CD4-positive, alpha-beta T cell treated with Interleukin-15 for 1 hour (primary cell): ENCODE results near the gene IL1RL2.
A peak's percentile ranks its signal among the peaks of the same experiment; 100 is the strongest.

ENCODE experiments used
- DNase-seq: peaks from one replicate; pipeline ENCODE4 v3.0.0-alpha.2; 2020

The IL1RL2 gene

DNA sequence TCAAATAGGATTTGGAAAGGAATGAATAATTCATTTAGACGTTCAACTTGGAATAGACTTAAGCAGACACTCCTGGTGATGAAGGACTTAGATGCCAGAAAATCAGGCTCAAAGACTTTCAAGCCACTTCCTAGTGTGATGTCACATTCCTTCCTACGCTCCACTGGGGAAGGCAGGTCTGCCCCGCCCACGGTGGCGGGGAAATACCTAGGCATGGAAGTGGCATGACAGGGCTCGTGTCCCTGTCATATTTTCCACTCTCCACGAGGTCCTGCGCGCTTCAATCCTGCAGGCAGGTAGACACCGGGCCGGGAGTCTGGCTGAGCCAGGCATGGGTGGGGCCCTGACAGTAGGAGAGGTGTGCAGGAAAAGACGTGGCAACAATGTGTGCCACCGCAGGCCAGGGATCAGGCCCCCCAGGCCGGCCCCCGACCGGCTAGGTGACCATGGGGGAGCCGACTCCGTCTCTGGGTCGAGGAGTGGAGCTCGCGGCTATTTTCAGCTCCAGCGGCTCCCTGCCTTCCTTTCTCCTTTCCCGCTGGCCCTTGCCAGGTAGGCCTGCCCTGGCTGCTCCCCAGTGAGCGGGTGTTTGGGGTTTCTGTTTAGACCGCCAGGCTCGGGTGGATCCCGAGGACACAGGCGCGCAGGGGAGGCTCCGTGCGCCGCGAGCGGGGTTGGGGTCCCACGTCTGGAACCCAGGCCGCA lies at the start of gene IL1RL2:
IL1RL2 (plus strand) TSS at position 233 of the 705 bp plus-strand sequence. CDS start 845 bp downstream, outside the sequence.
- no peak for DNase-seq

DNA sequence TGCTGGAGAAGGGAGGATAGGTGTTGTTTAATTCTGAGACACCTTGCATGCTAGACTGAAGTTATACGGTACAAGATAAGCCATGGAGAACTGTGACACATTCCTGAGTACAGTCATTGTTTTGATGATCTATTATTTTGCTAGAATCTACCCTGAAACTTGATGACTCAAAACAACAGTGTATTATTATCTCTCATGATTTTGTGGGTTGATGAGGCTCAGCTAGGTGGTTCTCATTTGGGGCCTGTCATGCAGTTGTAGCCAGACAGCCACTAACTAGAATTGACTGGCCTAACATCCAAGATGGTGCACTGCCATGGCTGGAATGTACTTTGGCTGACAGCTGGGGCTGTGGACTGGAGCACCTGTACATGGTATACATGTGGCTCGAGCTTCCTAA lies 49.7 kb upstream of the IL1RL2 start:
- DNase-seq = no peak

DNA sequence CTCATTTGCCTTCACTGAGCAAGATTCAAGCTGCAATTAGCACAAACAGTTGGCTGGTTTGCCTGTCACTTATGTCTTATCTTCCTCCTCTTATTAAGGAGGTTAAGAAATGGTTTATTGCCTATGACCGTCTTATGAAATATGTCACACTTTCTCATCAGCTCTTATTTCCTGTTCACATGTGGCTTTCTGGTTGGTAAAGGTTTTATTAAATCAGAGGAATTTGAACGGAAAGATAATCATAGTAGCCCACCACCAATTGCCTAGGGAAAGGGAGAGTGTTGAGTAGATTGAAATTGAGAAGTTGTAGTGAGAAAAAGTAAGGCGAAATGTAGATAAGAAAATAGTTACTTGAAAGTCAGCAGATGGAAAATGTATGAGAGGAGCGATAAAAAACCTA lies 48.5 kb upstream of the IL1RL2 start:
- DNase-seq = no peak

DNA sequence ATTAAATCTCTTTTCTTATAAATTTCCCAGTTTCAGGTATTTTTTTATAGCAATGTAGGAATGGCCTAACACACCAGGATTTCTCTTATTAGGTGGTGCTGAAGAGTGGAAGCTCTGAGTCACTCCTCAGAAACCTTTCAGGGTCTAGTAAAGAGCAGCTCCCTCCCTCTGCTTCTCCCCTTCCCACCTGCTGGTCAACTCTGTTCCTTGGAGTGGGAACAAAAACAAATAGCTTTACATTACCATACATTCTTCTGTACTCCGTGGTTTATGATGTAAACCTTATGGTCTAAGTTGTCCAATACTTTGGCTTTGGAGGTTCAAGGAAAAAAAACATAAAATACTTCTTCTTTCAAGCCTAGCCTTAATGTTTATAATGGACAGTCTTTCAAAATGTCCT lies 47.0 kb upstream of the IL1RL2 start:
- no peak for DNase-seq

DNA sequence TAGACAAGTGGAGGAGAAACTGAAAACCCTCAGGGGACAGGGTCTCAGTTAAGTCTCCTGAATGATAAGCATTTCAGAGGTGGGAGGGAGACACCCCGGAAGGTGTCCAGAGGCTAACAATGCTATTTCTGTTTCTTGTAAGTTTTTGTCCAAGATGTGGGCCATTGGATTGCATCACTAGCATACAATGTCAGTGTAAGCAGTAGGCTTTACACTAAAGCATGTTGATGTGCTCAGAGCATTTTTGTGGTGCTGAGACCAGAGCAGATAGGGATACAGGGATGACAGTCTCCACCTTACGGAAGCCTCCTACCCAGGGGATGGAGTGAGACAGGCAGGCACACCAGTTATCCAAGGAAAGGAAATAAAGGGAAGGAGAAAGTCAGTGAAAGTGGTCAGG lies 46.4 kb upstream of the IL1RL2 start:
- DNase-seq = no peak

DNA sequence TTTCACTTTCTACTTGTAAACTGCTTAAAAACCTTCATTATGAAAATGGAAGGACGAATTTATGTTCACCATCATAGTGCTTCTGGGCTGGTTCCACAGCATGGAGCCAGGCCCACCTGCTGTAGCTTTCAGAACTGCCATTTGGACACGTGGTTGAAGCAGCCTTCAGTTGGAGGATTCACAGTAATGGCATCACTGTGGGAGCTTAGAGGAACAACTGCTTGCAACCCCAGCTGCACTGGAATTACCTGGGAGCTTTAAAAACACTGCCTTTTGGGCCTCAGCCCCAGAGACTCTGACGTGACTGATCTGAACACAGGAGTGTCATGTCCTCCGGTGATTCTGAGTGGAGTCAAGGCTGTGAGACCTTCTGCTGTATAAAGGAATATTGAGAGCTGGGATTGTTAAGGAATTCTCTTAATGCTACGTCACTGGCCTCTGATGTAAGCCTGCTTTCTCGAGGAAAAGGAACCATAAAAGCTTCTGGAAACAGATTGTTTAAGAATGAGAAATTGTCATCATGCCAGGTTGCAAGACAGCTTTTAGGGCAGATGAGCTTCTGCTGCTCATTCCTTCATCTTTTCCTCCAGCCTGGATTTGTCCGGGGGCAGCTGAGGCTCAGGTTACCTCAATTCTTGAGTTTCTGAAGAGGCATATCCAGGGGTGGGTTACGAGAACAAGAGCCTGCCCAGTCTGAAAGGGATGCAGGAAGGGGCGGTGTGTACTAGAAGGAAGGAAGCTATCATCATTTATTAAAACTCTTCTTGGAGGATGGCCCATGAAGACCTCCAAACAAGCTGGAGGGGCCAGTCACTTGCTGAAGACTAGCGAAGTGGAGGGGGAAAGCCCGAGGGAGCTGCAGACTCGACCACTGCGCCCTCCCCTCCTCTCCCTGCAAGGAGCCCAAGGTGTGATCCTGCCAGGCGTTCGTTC lies 45.5 kb upstream of the IL1RL2 start:
- DNase-seq = no peak

DNA sequence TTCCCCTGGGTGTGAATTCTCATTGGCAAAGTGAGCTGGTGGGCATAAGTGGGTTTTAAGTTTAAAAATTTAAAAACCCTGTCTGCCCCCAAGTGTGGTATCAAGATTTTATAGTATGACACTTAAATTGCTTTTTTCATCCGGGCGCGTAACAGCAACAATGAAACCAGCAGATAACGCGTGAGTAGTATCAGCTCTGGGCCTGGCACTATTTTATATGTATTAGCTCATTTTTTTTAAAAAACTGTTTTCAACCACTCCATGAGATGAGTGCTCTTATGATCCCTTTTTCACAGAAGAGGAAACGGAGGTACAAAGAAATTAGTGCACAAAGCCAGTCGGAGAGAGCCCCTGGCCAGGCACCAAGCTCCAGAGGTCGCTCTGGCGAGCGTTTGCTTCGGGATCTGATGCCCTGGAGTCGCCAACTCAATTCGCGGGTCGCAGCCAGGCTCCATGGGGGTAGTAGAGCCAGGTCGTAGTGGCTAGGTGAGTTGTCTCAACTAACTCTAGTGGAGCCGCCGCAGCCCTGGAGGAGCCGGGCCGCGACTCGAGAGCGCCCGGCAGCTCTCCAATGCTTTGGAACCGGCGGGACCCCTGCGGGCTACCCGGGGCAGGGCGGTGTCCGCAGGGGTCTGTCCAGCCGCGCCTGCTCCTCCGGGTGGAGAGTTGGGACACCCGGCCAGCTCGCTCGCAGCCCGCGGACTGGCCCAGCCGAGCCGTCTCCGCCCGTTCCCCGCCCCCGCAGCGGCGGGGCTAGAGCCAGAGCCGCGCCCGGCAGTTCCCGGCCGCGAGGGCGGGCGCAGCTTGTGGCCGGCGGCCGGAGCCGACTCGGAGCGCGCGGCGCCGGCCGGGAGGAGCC lies 44.6 kb upstream of the IL1RL2 start, which contains the start of gene IL1R1:
IL1R1 (plus strand) TSS at position 777 of the 859 bp plus-strand sequence. CDS start 14,979 bp downstream, outside the sequence.
- peak; percentile 26 for DNase-seq

DNA sequence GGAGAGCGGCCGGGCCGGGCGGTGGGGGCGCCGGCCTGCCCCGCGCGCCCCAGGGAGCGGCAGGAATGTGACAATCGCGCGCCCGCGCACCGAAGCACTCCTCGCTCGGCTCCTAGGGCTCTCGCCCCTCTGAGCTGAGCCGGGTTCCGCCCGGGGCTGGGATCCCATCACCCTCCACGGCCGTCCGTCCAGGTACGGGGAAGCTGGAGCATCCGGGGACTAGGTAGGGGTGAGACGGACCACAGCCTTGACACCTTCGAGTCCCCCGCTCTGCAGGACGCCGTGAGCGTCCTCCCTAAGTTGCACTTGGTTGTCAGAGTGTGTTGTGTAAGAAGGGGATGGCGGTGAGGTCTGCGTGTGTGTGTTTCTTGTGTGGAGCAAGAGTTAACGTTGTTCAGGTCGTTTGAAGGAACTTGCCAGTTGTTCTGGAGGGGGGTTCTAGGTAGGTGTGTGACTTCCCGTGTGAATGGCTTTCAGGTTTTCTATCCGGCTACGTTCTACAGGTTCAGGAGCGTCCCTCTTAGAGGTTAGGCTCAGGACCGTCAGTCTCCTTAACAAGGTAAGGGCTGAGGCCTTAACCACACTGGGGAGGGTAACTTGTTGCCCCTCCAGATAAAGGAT lies 43.9 kb upstream of the IL1RL2 start:
- no peak for DNase-seq

DNA sequence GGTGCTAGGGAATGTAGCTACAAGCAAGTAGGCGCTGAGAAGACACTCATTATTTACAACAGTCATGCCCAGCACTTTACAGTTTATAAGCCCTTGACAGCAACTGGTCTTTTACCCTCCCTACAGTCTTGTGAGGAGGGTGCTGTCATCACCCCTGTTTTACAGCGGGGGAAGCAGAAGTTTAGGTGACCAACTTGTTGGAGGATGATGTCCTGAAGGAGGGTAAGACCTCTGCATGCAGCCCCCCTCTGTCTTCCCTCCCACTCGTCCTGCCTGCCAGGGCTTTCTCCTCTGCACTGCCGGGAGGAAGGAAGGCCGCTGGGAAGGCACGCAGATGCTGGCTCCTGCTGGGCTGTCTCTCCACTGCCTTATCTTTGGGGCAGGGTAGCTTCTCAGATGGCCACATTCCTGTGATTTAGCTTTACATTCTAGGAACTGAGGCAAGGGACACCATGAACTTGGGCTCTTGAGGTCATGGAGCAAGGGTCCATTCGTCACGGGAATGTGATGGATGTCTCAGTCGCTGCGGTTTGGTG lies 43.3 kb upstream of the IL1RL2 start:
- no peak for DNase-seq

DNA sequence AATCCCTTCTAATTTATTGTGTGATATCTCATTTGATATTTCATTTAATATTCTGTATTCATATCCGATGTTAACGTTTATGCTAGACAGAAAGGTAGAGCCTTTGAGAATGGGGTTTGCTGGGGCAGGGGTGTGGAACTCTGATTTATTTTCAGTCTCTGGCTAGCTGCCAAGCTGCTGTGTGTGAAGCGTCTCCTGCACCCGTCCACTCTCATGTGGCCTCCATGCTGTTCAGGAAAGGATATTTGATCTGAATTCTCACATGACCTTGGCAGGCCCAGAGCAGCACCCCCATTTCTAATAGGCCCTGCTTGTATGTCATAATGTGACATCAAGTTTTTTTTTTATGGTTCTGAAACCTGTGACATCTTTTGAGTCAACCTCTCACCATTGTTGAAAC lies 42.7 kb upstream of the IL1RL2 start:
- DNase-seq = no peak

DNA sequence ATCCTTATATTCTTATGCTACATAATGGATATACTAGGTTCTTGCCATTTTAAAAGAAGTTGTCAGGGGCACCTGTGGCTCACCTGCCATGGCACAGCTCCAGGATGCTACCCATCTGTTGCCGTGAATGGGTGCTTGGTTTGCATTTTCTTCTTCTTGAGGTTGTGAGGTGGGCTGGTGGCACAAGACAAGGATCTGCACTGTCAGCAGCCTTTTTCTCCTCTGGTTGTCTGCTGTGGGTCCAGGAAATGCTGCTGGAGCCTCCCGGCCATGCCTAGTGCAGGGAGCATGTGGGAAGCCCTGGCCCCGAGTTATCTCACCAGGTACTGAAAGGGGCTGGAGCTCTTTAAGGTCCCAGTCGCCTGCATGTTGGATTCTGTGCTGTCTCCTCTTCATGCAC lies 41.7 kb upstream of the IL1RL2 start:
- DNase-seq = no peak

DNA sequence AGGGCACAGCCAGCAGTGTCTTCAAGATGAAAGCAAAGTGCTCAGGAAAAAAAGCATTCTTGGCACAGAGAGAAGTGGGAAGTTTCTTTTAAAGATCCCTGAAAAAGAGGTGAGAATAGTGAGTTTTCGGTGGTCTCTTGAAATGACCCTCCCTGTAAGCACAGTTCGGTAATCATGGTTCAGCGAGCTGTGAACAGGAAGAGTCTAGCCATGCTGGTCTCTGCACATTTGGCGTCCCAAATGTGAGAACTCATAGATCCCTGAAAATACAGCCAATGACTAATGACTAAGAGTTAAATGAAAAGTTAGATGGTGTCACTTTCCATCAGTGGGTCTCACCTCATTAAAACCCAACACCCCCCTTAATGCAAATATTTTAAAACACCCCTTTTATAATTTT lies 40.9 kb upstream of the IL1RL2 start:
- DNase-seq = no peak

DNA sequence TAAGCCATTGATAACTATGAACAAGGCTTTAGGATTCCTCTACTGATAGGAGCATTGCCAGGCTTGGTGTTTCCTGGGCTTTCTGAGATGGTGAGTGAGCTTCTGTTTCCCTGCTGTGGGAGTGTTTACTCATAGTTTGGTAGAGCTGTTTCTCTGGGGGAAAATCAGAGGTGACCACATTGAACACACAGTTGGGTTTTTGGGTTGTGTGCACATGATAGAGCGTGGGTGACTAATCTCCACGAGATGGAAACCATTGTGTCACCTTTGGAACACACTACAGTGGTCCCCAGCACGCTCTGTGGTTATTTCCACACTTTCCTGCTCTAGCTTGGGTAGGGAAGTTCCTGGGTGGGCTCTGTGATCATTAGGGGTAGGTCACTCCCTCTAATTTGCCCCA lies 38.9 kb upstream of the IL1RL2 start:
- DNase-seq = no peak

DNA sequence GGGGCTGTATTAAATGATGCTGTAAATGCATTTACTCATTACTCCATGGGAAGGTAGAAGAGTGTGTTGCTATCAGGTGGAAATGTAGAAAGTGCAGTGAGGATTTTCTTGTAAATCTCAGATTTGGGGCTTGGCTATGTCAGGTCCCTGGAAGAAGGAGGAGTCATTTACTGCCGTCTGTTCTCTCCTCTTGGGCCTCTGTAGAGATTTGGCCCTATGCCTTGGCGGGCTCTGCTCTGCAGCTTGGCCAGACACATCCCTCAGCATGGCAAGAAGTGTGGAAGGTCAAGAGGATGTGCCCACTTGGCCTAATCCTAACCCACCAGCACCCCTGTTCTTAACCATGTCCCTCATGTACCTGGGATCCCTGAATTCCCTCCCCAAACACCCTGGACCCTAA lies 37.6 kb upstream of the IL1RL2 start:
- DNase-seq = no peak

DNA sequence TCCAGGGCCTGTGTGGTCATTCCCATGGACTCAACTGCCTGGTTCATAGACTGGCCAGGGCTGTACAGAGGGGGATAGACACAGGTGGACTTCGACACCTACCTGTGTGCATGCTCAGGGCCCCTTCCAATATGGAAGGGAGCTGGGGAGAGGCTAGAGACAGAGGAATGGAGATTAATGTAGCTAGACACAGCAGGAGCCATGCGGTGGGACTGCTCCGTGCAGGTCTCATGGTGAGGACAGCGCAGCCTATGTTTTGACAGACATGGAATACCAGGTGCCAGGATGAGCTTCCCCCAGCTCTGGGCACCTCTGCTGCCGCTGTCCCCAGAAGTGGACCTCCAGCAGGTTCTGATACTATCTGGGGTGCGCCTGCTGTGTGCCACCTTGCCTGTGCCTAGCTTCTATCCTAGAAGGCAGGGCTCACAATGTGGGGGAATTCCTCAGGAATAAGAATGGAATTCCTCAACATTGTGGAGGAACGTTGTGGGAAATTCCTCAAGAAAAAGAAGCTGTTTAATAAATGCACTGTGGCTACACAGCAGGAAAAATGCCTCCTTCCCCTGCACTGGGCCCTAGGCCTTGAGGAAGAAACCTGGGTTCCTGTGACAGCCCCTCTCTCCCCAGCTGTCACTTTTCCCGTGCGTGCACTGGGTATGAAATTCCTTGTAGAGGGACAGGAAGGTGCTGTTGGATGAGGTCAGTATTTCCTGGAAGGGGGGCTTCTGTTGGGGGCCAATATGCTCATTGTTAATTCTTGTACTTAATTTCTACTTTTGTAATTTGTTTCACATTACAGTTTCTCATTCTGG lies 37.0 kb upstream of the IL1RL2 start:
- no peak for DNase-seq

DNA sequence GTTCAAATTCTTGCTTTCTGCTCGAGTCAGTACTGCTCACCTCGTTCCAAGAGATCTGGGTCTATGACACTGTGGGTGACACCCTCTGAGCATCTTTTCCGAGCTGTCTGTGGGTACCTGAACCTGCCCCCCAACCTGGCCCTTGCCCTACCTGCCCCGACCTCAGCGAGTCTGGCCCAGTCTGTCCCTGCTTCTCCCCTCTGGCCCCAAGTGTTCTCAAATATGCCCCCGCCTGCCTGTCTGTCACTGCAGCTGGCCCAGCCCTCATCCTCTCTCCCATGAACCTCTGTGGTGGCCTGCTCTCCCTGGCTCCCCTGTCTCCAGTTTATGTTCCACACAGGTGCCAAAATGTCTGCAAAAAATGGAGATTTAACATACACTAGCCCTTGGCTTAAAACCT lies 32.5 kb upstream of the IL1RL2 start:
- DNase-seq = no peak

DNA sequence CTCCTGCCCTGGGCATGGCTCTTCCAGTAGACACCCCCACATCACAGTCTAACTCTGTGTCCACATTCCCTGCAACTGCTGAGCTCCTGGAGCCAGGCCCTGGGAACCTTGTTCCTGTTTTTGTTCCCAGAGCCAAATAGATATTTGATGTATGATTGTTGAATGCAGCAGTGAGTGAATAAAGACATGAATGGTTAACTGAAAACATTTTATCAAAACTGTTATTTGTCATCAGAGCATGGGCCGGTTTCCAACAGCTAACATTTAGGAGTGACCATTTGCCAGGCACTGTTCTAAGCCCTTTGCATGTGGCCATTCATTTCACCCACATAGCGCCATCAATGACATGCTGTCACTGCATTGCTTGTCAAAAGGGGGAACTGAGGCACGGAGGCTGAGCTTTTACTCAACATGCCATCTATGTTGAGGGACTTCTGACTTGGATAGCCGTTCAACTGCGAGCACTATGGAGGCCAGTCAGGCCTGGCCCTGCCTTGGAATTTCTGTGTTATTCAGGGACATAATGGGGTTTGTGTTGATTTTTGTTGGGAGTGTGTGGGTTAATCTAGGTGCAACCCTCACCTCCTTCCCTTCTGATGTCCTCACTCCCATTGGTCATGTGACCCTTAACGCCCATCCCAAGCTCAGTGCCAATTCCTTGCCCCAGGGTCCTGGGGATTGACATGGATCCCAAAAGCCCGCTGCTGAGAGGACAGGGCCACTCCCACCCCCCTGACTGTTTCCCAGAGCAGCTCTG lies 31.7 kb upstream of the IL1RL2 start:
- DNase-seq = no peak

DNA sequence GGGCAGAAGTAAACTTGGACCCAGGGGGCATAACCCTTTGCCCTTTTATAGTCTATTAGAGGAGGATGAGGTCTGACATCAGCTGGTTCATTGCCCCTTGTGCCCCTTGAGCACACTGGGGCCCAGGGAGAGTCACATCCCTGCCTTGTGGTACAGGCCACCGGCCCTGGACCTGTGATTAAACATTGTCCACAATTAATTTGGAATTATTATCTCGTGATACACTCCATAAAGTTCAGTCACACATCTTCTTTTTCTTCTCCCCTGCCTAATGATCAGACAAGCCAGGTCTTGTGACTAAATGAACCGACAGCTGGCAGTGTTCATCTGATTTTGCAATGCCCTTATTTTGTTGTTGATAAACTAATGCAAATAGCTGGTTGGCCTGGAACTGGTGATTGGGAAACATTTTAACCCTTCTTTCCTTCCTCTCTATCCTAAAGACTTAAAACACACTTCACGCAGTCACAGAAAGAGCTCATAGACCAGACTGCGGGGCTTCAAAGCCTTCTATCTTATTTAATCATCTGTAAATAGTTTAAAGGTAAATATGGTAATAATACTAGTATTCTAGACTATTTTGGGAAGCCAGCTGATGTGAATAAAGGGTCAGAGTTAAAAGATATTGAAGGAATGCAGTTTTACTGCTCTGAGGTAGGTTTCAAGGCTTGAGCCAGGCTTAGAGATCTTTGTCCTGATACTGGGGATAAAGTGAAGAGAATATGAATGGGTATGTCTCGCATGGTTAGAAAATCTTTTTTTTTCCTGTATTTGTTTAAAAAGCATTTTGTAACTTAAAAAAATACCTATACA lies 30.9 kb upstream of the IL1RL2 start:
- DNase-seq = peak; percentile 28

DNA sequence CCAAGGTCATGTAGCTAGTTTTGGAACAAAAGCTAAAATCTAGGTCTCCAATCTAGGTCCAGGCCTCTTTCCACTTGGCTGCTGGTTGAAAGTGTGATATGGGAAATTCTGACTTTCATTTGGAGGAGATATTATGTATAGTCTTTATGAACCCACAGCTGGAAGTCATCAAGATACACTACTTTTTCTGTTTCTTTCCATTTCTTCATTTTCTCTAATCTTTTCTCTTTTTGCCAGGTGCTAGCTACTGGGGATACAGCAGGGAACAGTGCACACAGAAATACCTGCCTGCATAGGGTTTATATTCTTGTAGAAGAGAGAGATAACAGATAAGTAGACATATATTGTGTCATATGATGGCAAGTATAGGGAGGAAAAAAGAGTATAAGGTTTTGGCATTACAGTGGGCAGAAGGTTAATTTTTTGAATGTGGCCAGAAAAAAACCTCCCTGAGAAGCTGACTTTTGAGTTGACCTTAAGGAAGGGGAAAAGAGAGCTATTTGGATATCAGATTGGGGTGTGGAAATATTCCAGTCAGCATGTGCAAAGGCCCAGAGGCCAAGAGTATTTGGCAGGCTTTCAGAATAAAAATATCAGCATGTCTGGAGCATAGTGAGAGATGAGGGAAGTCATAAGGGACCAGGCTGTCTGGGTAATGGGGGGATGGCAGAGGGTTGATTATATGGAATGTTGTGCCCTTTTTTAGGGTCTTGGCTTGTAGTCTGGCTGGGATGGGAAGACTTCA lies 28.6 kb upstream of the IL1RL2 start:
- no peak for DNase-seq
